Measurements from ENCODE around the gene TUBGCP4. TPM values are rescaled to one million over a fixed set of nuclear protein-coding genes. Genes with fewer than 3 reads are reported as not detected.

Gene TUBGCP4
- total and polyA plus RNA-seq, 2 of the 4 experiments (the other 2 are of a cell fraction), result 7.9 to 12.7 TPM

GRCh38 chr15:43406808-43407207, 35.9 kb downstream of the TUBGCP4 start:
- ChIA-PET POLR2A (ENCODE audit: unreplicated experiment) (no interaction called here), CTCF (no interaction called here)
- Histone ChIP-seq H4K5ac (ENCODE audit: low read depth, low read length) (no peak overlapping the region), H2BK20ac (ENCODE audit: low read depth, low read length) (no peak overlapping the region), H2AK5ac (ENCODE audit: low read depth, low read length) (no peak overlapping the region), H4K91ac (ENCODE audit: insufficient read depth, low read depth, low read length) (no peak overlapping the region), H3K56ac (ENCODE audit: extremely low read depth, insufficient read depth, low read length) (no peak overlapping the region), H3K23ac (ENCODE audit: low read depth, low read length) (no peak overlapping the region), H3K4me2 (ENCODE audit: low read depth, low read length) (no peak overlapping the region), H3K9me1 (ENCODE audit: insufficient read depth, low read length) (peaks cover 2% of the 10 kb centered on the region; the same call in 1 of the 2 replicates), H3K4ac (ENCODE audit: low read depth, low read length) (no peak overlapping the region), H3K9me3 (ENCODE audit: control insufficient read depth, insufficient read depth, low read length) (no peaks in the 10 kb centered on the region), H3K14ac (replicated peaks; ENCODE audit: low read depth, low read length) (no peak overlapping the region), H2BK15ac (ENCODE audit: low read depth, low read length) (no peak overlapping the region), H2AK9ac (replicated peaks; ENCODE audit: low read depth, low read length, poor library complexity) (no peak overlapping the region), H2AFZ (replicated peaks; ENCODE audit: low read length, poor library complexity) (no peak overlapping the region), H3K79me1 (ENCODE audit: low read depth in 1 of 2, low read length in 2 of 2) (peaks cover 1 to 4% of the 10 kb centered on the region in 2 experiments; a peak in 3 of 4 replicates), H3K18ac (ENCODE audit: low read depth, low read length) (no peak overlapping the region), H2BK5ac (ENCODE audit: low read depth, low read length, poor library complexity, severe bottlenecking) (no peak overlapping the region), H4K20me1 (ENCODE audit: insufficient read depth, low read length) (no peaks in the 10 kb centered on the region; the same call in 1 of the 2 replicates), H3K9ac (ENCODE audit: low read depth, low read length) (no peak overlapping the region), H3K27me3 (ENCODE audit: control insufficient read depth, insufficient read depth, low read length) (no peaks in the 10 kb centered on the region), H3K4me1 (ENCODE audit: control insufficient read depth, insufficient read depth, low read length) (no peaks in the 10 kb centered on the region), H4K8ac (ENCODE audit: low read depth in 2 of 2, low read length in 2 of 2) (no peak overlapping the region), H3K4me3 (ENCODE audit: insufficient read depth, low read depth, low read length) (no peak overlapping the region), H3K36me3 (ENCODE audit: control insufficient read depth, insufficient read depth, low read length) (peaks cover 52% of the 10 kb centered on the region), H2BK120ac (ENCODE audit: low read depth, low read length) (no peak overlapping the region), H3K27ac (ENCODE audit: insufficient read depth, low read length) (no peak overlapping the region)
- BruUV-seq (replicated peaks), result no TSS peak
- TF ChIP-seq MAFK (IDR thresholded peaks at IDR 0.05; ENCODE audit: low read depth, low read length), result no peak
- TF ChIP-seq POLR2A (IDR thresholded peaks at IDR 0.05; ENCODE audit: low read depth, low read length), result no peak
- no CpG with 5 or more reads among the region's 2 CpGs for WGBS, 2 experiments (ENCODE audit: extremely low coverage in 2 of 2, insufficient read length in 1 of 2)
- in situ Hi-C loops (cut with MboI; ENCODE audit: low sequenced_read_pairs), result no loop called here
- DNase-seq (no peak), ATAC-seq (ENCODE audit: low read depth) (no peak)
- dilution Hi-C loops (cut with HindIII; ENCODE audit: low sequenced_read_pairs, unreplicated experiment), result no loop called here
- intact Hi-C loops (cut with micrococcal nuclease), result no loop called here
